Tibial nerve (tissue), 3 donors: ENCODE data around the gene SLC43A2.

ENCODE experiments used
- CTCF ChIP-seq, 5 experiments: fragments of 200-600 bp in 3 of 5; fragments of 450-650 bp in 2 of 5; sonication (generic) in 3 of 5; IDR thresholded peaks; one replicate each; pipeline ENCODE4 v1.5.1; 2016 to 2019; ENCODE audit warnings: antibody characterized with exemption in 5 of 5, mild to moderate bottlenecking in 3 of 5, moderate library complexity in 2 of 5
- POLR2A ChIP-seq, 2 donors: fragments of 450-650 bp; IDR thresholded peaks; one replicate each; pipeline ENCODE4 v1.6.1; 2017; ENCODE audit warnings: antibody characterized with exemption in 2 of 2, mild to moderate bottlenecking in 2 of 2, moderate library complexity in 2 of 2

GRCh38 chr17:1598399-1599095 lies 30.1 kb downstream of the SLC43A2 start:
- TF ChIP-seq CTCF (IDR thresholded peaks at IDR 0.05), result no peak
- TF ChIP-seq POLR2A (IDR thresholded peaks at IDR 0.05), result no peak
